SU-DHL-6 (cell line): ENCODE results near the gene MATCAP1.

ENCODE experiments used
- EZH2phosphoT487 ChIP-seq: fragments of 200-600 bp; sonication (generic), shearing (Covaris generic); conservative IDR thresholded peaks from 2 replicates; pipeline ENCODE4 v1.6.1; 2018; ENCODE audit warnings: mild to moderate bottlenecking, antibody characterized with exemption, low read length, moderate library complexity, mixed read lengths
- TF ChIP-seq, protein P1 (sequence below): fragments of 200-600 bp; sonication (generic); IDR thresholded peaks from one replicate; pipeline ENCODE4 v1.5.1; 2017; ENCODE audit warnings: antibody characterized with exemption, mild to moderate bottlenecking, low read length, moderate library complexity; ENCODE audit not compliant: insufficient read depth, poor library complexity, severe bottlenecking

DNA sequence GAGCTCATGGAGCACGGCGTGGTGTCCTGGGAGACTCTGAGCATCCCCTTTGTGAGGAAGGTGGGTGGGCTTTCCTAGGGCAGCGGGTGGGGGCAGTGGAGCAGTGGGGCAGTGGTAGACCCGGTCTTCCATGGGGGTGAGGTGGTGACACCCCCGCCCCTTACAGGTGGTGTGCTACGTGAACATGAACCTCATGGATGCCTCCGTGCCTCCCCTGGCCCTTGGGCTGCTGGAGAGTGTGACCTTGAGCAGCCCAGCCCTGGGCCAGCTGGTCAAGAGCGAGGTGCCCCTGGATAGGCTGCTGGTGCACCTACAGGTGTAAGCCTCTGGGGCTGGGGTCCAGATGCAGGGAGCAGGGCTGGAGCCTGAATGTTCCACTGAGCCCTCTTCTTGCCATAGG, 16.7 kb upstream of the MATCAP1 start:
- TF ChIP-seq, protein P1, sequence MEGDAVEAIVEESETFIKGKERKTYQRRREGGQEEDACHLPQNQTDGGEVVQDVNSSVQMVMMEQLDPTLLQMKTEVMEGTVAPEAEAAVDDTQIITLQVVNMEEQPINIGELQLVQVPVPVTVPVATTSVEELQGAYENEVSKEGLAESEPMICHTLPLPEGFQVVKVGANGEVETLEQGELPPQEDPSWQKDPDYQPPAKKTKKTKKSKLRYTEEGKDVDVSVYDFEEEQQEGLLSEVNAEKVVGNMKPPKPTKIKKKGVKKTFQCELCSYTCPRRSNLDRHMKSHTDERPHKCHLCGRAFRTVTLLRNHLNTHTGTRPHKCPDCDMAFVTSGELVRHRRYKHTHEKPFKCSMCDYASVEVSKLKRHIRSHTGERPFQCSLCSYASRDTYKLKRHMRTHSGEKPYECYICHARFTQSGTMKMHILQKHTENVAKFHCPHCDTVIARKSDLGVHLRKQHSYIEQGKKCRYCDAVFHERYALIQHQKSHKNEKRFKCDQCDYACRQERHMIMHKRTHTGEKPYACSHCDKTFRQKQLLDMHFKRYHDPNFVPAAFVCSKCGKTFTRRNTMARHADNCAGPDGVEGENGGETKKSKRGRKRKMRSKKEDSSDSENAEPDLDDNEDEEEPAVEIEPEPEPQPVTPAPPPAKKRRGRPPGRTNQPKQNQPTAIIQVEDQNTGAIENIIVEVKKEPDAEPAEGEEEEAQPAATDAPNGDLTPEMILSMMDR = no peak
- TF ChIP-seq EZH2phosphoT487 = no peak
